Measurements from ENCODE around the gene FLVCR2. TPM values are rescaled to one million over a fixed set of nuclear protein-coding genes. Genes with fewer than 3 reads are reported as not detected.

Gene FLVCR2
- total and polyA plus RNA-seq, 2 of the 13 experiments (the other 11 are each of a cell fraction or from before 2014, with no cell fraction given) = 9.9 to 10.5 TPM

DNA sequence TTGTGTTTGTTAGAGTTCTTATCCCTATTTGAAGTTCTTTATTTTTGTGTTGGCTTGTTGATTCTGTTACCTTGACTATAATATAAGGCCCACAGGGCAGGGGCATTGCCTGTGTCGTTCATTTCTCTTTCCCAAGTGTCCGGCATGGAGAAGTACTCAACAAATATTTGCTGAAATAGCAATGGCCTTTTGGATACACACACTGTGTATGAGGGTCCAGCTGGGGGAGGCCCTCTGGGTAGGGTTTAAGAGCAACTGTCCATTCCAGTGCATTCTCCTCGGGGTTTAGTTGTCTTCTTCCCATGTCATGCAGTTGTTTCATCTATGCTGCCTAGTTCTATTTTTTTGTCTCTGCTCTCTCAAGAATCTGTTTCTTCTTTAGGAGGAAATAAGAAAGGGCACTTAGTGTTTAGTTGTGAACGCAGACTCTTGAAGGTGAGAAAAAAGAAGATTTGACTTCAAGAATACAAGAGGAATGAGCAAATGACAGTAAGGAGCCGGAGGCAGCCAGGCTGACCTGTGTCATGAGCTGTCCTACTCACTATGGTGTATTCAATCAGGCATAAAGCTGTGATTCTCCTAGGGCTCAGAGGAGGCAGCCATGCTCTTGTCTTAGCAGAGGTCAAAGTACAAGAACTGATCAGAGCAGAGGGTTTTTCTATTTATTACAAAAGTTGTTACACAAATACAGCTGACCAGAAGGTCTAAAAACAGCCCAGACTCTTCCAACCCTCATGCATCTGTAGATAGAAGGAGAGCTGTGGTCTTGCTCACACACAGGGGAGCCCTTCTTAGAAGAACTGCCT is 72.0 kb downstream of the FLVCR2 start (continued):
- TF ChIP-seq, protein P1, sequence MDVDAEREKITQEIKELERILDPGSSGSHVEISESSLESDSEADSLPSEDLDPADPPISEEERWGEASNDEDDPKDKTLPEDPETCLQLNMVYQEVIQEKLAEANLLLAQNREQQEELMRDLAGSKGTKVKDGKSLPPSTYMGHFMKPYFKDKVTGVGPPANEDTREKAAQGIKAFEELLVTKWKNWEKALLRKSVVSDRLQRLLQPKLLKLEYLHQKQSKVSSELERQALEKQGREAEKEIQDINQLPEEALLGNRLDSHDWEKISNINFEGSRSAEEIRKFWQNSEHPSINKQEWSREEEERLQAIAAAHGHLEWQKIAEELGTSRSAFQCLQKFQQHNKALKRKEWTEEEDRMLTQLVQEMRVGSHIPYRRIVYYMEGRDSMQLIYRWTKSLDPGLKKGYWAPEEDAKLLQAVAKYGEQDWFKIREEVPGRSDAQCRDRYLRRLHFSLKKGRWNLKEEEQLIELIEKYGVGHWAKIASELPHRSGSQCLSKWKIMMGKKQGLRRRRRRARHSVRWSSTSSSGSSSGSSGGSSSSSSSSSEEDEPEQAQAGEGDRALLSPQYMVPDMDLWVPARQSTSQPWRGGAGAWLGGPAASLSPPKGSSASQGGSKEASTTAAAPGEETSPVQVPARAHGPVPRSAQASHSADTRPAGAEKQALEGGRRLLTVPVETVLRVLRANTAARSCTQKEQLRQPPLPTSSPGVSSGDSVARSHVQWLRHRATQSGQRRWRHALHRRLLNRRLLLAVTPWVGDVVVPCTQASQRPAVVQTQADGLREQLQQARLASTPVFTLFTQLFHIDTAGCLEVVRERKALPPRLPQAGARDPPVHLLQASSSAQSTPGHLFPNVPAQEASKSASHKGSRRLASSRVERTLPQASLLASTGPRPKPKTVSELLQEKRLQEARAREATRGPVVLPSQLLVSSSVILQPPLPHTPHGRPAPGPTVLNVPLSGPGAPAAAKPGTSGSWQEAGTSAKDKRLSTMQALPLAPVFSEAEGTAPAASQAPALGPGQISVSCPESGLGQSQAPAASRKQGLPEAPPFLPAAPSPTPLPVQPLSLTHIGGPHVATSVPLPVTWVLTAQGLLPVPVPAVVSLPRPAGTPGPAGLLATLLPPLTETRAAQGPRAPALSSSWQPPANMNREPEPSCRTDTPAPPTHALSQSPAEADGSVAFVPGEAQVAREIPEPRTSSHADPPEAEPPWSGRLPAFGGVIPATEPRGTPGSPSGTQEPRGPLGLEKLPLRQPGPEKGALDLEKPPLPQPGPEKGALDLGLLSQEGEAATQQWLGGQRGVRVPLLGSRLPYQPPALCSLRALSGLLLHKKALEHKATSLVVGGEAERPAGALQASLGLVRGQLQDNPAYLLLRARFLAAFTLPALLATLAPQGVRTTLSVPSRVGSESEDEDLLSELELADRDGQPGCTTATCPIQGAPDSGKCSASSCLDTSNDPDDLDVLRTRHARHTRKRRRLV (CRISPR knock-in tag; IDR thresholded peaks at IDR 0.05) = no peak
- TF ChIP-seq RXRB (CRISPR knock-in tag; IDR thresholded peaks at IDR 0.05; ENCODE audit: borderline replicate concordance) = 0 out of 2 replicates have a peak, but pooled peaks have one; percentile 41
- TF ChIP-seq PRPF4 (IDR thresholded peaks at IDR 0.05; ENCODE audit: low read depth, low read length, poor library complexity, severe bottlenecking) = no peak
- TF ChIP-seq ZBTB20 (CRISPR knock-in tag; IDR thresholded peaks at IDR 0.05; ENCODE audit: borderline replicate concordance, low read depth) = peak; percentile 27; the same call in 1 of the 2 replicates
- TF ChIP-seq, protein P2, sequence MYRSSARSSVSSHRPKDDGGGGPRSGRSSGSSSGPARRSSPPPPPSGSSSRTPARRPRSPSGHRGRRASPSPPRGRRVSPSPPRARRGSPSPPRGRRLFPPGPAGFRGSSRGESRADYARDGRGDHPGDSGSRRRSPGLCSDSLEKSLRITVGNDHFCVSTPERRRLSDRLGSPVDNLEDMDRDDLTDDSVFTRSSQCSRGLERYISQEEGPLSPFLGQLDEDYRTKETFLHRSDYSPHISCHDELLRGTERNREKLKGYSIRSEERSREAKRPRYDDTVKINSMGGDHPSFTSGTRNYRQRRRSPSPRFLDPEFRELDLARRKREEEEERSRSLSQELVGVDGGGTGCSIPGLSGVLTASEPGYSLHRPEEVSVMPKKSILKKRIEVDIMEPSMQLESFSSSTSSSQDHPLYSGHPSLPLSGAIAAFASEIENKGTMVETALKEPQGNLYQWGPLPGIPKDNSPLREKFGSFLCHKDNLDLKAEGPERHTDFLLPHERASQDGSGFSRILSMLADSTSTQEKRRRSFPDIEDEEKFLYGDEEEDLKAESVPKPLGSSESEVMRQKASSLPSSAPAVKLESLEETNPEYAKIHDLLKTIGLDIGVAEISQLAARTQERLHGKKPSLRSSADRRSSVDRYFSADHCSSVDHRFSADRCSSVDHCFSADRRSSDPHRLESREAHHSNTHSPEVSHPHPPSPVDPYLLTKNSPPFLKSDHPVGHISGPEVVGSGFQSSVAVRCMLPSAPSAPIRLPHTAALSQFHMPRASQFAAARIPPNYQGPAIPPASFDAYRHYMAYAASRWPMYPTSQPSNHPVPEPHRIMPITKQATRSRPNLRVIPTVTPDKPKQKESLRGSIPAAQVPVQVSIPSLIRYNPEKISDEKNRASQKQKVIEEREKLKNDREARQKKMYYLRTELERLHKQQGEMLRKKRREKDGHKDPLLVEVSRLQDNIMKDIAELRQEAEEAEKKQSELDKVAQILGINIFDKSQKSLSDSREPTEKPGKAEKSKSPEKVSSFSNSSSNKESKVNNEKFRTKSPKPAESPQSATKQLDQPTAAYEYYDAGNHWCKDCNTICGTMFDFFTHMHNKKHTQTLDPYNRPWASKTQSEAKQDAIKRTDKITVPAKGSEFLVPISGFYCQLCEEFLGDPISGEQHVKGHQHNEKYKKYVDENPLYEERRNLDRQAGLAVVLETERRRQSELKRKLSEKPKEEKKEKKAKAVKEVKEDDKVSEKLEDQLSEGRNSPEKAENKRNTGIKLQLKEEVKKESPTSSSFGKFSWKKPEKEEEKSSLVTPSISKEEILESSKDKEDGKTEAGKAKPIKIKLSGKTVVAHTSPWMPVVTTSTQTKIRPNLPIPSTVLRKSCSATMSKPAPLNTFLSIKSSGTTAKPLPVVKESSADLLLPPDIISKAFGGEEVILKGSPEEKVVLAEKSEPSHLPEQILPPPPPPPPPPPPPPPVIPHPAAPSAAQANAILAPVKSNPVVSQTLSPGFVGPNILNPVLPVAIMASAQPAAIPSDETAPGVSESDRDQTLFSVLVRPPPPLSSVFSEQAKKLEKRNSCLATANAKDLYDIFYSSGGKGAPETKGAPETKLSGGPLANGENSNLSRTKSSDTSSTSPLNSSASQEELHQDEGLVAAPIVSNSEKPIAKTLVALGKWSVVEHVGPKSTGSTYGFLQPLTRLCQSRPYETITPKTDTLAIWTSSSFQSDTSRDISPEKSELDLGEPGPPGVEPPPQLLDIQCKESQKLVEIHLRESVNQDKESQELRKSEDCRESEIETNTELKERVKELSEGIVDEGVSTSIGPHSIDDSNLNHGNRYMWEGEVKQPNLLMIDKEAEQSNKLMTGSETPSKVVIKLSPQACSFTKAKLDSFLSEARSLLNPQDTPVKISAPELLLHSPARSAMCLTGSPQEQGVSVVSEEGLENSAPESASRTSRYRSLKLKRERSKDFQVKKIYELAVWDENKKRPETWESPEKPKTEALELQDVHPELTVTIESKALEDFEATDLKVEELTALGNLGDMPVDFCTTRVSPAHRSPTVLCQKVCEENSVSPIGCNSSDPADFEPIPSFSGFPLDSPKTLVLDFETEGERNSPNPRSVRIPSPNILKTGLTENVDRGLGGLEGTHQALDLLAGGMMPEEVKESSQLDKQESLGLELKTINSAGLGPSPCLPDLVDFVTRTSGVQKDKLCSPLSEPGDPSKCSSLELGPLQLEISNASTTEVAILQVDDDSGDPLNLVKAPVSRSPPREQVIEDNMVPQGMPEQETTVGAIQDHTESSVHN (CRISPR knock-in tag; IDR thresholded peaks at IDR 0.05) = no peak
- TF ChIP-seq ZNF382 (CRISPR knock-in tag; IDR thresholded peaks at IDR 0.05; ENCODE audit: borderline replicate concordance) = no peak
- TF ChIP-seq ZNF577 (CRISPR knock-in tag; IDR thresholded peaks at IDR 0.05; ENCODE audit: borderline replicate concordance, low read depth) = no peak
- peak; percentile 21; the same call in 1 of the 2 replicates for TF ChIP-seq FOXO1 (CRISPR knock-in tag; IDR thresholded peaks at IDR 0.05)
- 0 out of 2 replicates have a peak, but pooled peaks have one; percentile 49 for TF ChIP-seq YEATS4 (CRISPR knock-in tag; IDR thresholded peaks at IDR 0.05; ENCODE audit: borderline replicate concordance)
- TF ChIP-seq KAT8 (CRISPR knock-in tag; IDR thresholded peaks at IDR 0.05) = peak; percentile 6; the same call in 1 of the 2 replicates
- no peak for TF ChIP-seq GPN1 (CRISPR knock-in tag; IDR thresholded peaks at IDR 0.05; ENCODE audit: borderline replicate concordance)
- TF ChIP-seq ZNF326 (CRISPR knock-in tag; IDR thresholded peaks at IDR 0.05; ENCODE audit: borderline replicate concordance) = no peak
- TF ChIP-seq, protein P3, sequence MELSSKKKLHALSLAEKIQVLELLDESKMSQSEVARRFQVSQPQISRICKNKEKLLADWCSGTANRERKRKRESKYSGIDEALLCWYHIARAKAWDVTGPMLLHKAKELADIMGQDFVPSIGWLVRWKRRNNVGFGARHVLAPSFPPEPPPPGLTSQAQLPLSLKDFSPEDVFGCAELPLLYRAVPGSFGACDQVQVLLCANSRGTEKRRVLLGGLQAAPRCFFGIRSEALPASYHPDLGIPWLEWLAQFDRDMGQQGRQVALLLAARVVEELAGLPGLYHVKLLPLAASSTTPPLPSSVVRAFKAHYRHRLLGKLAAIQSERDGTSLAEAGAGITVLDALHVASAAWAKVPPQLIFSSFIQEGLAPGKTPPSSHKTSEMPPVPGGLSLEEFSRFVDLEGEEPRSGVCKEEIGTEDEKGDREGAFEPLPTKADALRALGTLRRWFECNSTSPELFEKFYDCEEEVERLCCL (CRISPR knock-in tag; IDR thresholded peaks at IDR 0.05; ENCODE audit: borderline replicate concordance) = no peak

All from HepG2 (cell line).